Stimulated activated CD4-positive, alpha-beta T cell treated with anti-CD3 and anti-CD28 coated beads, Interleukin-1b, Interleukin-23, amount 100 ng/mL, for 48 hours (primary cell): ENCODE data around the gene PHEX.
"Not testable (repeated sequence)": the region's sequence is repeated elsewhere in the genome, so short reads cannot be mapped to it uniquely, and the experiment has no call there.

Experiments
- DNase-seq: peaks from one replicate; pipeline ENCODE4 v3.0.0-alpha.2; 2020

PHEX gene

DNA sequence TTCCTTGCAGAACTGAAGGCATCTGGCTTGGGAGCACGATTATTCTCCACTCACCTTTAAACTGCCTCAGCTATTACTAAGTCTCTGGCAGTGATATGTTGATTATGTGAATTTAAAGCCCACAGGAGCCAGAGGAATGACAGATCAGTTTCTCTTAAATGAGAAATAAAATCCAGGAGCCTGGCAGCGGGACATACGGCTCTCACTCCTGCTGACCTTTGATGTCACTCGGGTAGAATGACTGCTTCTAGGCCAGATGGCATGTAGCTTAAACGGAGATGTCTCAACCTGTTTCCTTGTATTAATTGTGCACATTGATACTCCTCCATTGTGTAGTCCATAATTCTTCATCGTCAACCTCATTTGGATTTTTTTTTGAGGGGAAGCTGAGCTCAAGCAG lies 236.6 kb downstream of the PHEX start:
- no peak for DNase-seq

DNA sequence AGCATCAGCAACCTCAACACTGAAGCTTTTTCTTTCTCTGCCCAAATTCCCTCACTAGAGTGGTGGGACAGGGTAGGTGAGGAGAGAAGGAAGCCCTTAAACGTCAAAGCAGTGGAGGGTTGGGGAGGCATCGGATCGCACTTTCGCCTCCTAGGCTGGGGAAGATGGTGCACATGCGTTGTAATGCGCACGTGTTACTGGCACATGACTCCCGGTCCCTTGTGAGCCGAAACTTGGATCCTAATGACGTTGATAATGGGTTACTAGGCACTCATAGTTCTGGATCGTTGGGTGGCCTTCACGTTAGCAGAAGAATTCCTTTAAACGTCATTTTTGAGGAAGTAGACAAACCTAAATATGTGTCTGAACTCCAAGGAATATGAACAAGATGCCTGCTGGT lies 240.5 kb downstream of the PHEX start, which contains the start of gene CBLL2:
Gene CBLL2 (plus strand): TSS at position 301 of the 400 bp plus-strand sequence. CDS start 79 bp downstream, at position 380.
- no peak for DNase-seq

DNA sequence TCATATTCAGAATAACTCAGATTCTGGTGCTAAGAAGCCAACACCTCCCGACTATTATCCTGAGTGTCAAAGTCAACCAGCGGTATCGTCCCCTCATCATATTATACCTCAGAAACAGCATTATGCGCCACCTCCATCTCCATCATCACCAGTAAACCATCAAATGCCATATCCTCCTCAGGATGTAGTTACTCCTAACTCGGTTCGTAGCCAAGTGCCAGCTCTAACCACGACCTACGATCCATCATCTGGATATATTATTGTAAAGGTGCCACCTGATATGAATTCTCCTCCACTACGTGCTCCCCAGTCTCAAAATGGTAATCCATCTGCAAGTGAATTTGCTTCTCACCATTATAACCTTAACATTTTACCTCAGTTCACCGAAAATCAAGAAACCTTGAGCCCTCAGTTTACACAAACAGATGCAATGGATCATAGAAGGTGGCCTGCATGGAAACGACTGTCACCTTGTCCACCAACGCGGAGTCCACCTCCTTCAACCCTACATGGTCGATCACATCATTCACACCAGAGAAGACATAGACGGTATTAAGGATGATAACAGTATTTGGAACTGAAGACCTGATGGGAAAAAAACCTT lies 241.7 kb downstream of the PHEX start:
- no peak for DNase-seq

DNA sequence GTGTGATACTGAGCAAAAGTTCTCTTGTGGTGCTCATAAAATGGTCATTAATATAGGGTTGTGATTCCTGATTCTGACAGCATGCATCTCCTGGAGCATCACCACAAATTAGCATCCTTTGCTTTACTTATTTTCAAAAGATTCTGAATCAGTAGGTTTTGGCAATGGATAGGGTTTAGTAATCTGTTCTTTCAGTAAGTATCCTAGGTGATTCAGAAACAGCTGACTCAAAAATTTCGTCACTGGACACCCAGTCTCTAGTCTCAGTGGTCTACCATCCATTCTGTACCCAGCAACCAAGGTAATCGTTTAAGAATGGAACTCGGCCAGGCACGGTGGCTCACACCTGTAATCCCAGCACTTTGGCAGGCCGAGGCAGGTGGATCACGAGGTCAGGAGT lies 244.7 kb downstream of the PHEX start:
- no peak for DNase-seq

DNA sequence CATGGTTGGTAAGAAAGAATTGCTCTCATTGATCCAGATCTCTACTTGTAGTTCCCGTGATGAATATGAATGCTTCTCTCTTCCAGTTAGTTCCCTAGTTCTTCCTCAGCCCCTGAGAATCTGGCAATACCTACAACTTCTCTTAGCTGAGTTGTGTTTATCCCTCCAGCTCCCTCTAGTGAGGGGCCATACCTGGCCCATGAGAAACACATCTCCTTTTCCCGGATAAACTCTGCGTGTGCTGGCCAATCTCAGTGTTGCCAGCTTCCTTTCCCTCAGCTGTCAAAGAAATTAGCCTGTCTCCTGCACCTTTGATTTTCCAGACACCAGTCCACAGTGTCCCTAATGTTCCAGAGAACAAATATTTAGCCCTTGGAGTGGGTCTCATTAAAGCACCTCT lies 246.2 kb downstream of the PHEX start:
- DNase-seq: no peak

DNA sequence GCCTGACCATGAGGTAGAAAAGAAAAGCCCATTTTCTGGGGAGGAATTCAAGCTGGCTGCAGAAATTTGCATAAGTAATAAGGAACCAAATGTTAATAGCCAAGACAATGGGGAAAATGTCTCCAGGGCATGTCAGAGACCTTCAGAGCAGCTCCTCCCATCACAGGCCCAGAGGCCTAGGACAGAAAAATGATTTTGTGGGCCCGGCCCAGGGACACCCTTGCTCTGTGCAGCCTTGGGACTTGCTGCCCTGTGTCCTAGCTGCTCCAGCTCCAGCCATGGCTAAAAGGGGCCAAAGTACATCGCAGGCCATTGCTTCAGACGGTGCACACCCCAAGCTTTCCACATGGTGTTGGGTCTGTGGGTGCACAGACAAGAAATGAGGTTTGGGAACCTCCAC lies 257.1 kb downstream of the PHEX start:
- not testable (repeated sequence) for DNase-seq

DNA sequence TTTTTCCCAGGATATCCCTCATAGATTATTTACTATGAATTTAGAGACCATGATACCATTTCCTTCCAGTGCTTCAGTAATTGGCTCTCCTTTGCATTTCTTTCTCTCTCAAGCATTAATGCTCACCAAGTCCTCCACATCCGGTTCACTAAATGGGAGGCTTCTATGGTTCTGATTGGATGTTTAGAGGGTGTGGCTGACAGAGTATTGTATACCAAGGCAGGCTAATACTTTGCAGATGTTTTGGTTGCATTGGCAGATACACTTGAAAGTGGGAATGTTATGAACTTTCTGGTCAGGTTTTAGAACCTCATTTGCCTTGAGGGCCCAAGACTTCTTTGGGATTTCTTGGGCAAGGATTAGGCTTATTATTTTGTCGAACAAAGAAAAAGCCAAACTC lies 264.7 kb downstream of the PHEX start:
- no peak for DNase-seq

DNA sequence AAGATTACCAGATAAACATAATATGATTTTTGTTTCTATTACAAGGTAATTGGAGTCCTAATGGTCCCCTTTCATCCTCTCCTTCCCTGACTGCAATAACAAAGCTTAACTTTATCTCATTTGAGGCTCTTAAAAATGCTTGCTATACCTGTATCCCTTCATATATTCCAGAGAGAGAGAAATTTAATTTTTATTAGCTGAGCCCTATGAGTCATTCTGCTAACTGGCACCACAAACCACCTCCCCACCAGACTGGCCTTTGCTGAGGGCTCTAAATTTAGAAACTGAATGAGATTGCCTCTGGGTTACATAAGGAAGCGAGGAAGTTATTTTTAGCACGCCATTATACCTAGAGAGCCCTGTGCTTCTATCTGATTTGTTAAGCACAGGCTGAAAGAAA lies 268.0 kb downstream of the PHEX start:
- DNase-seq: no peak
